Gastroesophageal sphincter (tissue), 4 donors: Measurements from ENCODE around the gene ANO2. TPM values are rescaled to one million over a fixed set of nuclear protein-coding genes. Genes with fewer than 3 reads are reported as not detected.

Experiments used
- ATAC-seq: fragments of 150-250 bp; one replicate; pipeline ENCODE4 v1.9.1; 2016; ENCODE audit warnings: mild to moderate bottlenecking, moderate library complexity
- H3K27ac ChIP-seq, 4 donors: fragments of 200-600 bp; sonication (generic) in 3 of 4; 1 replicate in 3 of 4; 2 replicates in 1 of 4; pipeline ENCODE4 v1.5.1; 2016 to 2019
- H3K27me3 ChIP-seq: fragments of 200-600 bp; sonication (generic); one replicate; pipeline ENCODE4 v1.5.1; 2019
- H3K36me3 ChIP-seq, 2 donors: fragments of 200-600 bp; sonication (generic); one replicate each; pipeline ENCODE4 v1.5.1; 2019; ENCODE audit warnings: control low read depth in 1 of 2
- H3K4me1 ChIP-seq, 3 donors: fragments of 200-600 bp; sonication (generic); 1 replicate in 2 of 3; 2 replicates in 1 of 3; pipeline ENCODE4 v1.5.1; 2016 to 2019; ENCODE audit warnings: control low read depth in 2 of 3
- H3K4me3 ChIP-seq, 2 donors: fragments of 200-600 bp; sonication (generic); one replicate each; pipeline ENCODE4 v1.5.1; 2019; ENCODE audit warnings: mild to moderate bottlenecking in 1 of 2, moderate library complexity in 1 of 2
- H3K9me3 ChIP-seq, 3 donors: fragments of 200-600 bp; sonication (generic); one replicate each; pipeline ENCODE4 v1.5.1; 2017 to 2019; ENCODE audit warnings: control low read depth in 2 of 3
- EP300 ChIP-seq: sonication (generic); formaldehyde crosslinking; IDR thresholded peaks from one replicate; pipeline ENCODE4 v1.6.1; 2017; ENCODE audit warnings: antibody characterized with exemption, mild to moderate bottlenecking
- POLR2A ChIP-seq, 2 donors: fragments of 450-650 bp; IDR thresholded peaks; one replicate each; pipeline ENCODE4 v1.6.1; 2017; ENCODE audit warnings: antibody characterized with exemption in 2 of 2, mild to moderate bottlenecking in 2 of 2, moderate library complexity in 1 of 2
- POLR2AphosphoS5 ChIP-seq: sonication (generic); formaldehyde crosslinking; IDR thresholded peaks from one replicate; pipeline ENCODE4 v1.6.1; 2017; ENCODE audit warnings: antibody characterized with exemption
- WGBS, 2 donors: methylation state at CpG; one replicate each; pipeline ENCODE4 v1.1.5; 2018; ENCODE audit warnings: low coverage in 1 of 2; 5-methylcytosine and 5-hydroxymethylcytosine counted together
- total RNA-seq, 4 donors: library from RNA; depleted of rRNA; stranded (reverse); fragments of >200 nt; gene quantifications; one replicate each; pipeline ENCODE4 v1.1.0, GENCODE V29; 2016
- TF ChIP-seq, protein P1 (sequence below), 4 experiments: fragments of 200-600 bp in 2 of 4; fragments of 450-650 bp in 2 of 4; sonication (generic) in 1 of 4; IDR thresholded peaks; one replicate each; pipeline ENCODE4 v1.5.1; 2017 to 2019; ENCODE audit warnings: antibody characterized with exemption in 4 of 4, mild to moderate bottlenecking in 2 of 4, moderate library complexity in 2 of 4

ANO2 gene
- total RNA-seq, 4 donors from 2014 or later, result 3.1 to 10.9 (median 6.7) TPM

DNA sequence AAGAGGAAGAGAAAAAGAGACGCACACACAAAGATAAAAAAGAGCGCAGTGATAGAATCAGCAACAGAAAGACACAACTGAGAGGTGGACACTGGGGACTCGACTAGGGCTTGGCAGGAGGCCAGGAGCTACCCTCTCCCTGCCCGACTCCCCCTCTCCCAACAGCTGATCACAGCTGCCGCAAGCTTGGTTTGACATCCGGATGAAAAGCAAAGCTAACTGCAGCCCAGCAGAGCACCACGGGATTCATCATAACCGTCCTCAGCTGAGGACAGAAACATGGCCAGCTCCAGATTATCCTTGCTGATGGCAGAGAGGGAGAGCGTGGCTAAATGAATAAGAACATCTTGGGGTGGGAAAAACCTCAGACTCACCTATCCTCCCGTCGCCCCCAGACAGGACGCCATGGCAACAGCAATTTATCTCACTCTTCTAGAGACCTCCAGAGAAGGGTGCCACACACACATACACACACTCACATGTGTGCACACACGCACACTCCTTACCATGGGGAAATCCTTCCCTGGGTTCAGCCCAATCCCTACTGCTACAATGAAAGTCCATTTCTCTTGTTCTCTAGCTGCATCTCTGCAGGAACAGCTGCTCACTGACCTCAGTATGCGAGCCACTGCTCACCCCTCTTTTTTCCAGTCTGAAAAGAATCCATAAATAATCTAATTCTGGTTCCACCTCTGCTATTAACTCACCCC, 377.9 kb downstream of the ANO2 start:
- H3K27ac ChIP-seq, result no peak overlapping the region
- no peak for TF ChIP-seq POLR2A (IDR thresholded peaks at IDR 0.05)
- TF ChIP-seq POLR2AphosphoS5, result no peak
- TF ChIP-seq, protein P1, sequence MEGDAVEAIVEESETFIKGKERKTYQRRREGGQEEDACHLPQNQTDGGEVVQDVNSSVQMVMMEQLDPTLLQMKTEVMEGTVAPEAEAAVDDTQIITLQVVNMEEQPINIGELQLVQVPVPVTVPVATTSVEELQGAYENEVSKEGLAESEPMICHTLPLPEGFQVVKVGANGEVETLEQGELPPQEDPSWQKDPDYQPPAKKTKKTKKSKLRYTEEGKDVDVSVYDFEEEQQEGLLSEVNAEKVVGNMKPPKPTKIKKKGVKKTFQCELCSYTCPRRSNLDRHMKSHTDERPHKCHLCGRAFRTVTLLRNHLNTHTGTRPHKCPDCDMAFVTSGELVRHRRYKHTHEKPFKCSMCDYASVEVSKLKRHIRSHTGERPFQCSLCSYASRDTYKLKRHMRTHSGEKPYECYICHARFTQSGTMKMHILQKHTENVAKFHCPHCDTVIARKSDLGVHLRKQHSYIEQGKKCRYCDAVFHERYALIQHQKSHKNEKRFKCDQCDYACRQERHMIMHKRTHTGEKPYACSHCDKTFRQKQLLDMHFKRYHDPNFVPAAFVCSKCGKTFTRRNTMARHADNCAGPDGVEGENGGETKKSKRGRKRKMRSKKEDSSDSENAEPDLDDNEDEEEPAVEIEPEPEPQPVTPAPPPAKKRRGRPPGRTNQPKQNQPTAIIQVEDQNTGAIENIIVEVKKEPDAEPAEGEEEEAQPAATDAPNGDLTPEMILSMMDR (IDR thresholded peaks at IDR 0.05), result no peak
- TF ChIP-seq EP300, result no peak
- 20 to 39% methylated on average over 7 to 9 of the region's 14 CpGs for WGBS, 2 donors
- ATAC-seq, result no peak
- no peaks in the 10 kb centered on the region for H3K36me3 ChIP-seq
- peaks cover 0 to 12% (median 0%) of the 10 kb centered on the region in 3 donors for H3K4me1 ChIP-seq
- H3K4me3 ChIP-seq, result no peak overlapping the region
- H3K9me3 ChIP-seq, result no peaks in the 10 kb centered on the region
- H3K27me3 ChIP-seq, result peaks cover 29% of the 10 kb centered on the region

DNA sequence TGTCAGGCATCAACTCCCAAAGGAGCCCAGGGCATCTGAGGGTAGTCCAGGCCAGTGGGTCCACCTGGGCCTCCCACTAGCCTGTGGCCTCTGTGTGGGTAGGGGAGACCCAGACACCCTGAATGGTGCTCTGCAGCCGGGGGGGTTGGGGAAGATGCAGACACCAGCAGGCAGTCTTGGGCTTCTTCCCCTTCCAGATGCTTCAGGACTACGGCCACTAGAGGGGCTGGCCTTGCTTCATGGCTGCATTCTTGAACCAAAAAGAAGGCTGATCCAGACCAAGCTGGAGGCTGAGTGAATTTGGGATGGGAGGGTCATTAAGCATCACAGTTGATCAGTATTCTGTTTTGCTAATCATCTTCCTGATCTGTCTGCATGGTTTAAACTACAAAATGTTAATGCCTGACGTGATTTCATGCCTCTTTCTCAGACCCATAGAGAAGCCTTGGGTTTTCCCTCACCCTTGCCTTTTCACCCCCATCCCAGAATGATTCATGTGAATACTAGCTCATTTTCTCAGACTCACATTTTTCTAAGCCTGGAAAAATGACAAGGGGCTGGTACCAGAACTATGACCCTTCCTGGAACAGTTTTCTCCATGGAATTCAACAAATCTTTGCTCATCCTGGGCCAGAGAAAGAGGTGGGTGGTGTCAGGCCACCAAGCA, 379.0 kb downstream of the ANO2 start:
- Histone ChIP-seq H3K4me3 (no peak overlapping the region), H3K36me3 (no peaks in the 10 kb centered on the region), H3K4me1 (peaks cover 0 to 12% (median 0%) of the 10 kb centered on the region in 3 donors), H3K9me3 (no peaks in the 10 kb centered on the region), H3K27ac (no peak overlapping the region), H3K27me3 (peaks cover 29% of the 10 kb centered on the region)
- ATAC-seq, result no peak
- TF ChIP-seq, protein P1 (IDR thresholded peaks at IDR 0.05), result no peak
- no peak for TF ChIP-seq POLR2AphosphoS5
- no peak for TF ChIP-seq EP300
- no peak for TF ChIP-seq POLR2A (IDR thresholded peaks at IDR 0.05)
- 50 to 73% methylated on average over 1 of the region's 3 CpGs for WGBS, 2 donors

DNA sequence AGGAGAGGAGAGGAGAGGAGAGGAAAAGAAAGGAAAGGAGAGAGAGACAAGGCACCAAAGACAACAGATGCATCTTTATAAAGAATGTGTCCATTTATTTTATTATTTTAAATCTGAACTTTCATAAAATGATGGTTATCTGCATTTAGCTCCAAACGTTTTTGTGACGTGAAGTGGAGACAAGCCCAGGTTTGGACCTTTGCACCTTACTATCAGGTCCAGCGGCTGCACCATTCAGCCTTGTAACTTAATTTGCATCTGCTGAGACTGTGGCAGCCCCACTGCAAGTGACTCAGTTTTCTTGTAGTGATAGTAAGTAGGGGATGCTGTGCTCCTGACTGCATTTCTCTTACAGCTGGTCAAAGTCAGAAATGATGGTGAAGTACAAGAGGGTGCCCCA, 382.5 kb downstream of the ANO2 start:
- no peaks in the 10 kb centered on the region for H3K36me3 ChIP-seq
- H3K27me3 ChIP-seq, result peaks cover 17% of the 10 kb centered on the region
- H3K9me3 ChIP-seq, result no peaks in the 10 kb centered on the region
- no peak overlapping the region for H3K4me3 ChIP-seq
- WGBS, 2 donors, result 90 to 92% methylated on average over 2 to 3 of the region's 3 CpGs
- H3K27ac ChIP-seq, result no peak overlapping the region
- peaks cover 0 to 10% (median 0%) of the 10 kb centered on the region in 3 donors for H3K4me1 ChIP-seq
- no peak for TF ChIP-seq EP300
- TF ChIP-seq POLR2AphosphoS5, result no peak
- TF ChIP-seq, protein P1 (IDR thresholded peaks at IDR 0.05), result no peak
- no peak for TF ChIP-seq POLR2A (IDR thresholded peaks at IDR 0.05)
- ATAC-seq, result no peak

DNA sequence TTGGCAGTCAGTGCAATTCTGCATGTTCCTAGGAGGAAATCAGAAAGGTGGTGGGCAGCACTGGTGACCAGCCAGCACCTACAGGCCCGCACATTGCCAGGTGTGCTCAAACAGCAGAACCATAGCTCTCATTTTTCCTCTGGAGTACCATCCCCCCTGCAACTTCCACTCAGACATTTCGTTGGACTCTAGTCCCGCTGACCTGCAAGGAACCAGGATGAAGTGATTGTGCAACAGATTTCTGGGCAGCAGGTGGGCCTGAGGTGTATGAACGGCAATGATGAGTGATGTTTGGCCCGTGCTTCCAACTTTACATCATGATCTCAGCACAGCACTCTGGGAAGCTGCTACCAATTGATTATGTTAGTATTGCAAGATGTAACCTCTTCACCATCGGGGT, 383.2 kb downstream of the ANO2 start:
- no peak overlapping the region for H3K27ac ChIP-seq
- no peak for ATAC-seq
- H3K27me3 ChIP-seq, result peaks cover 17% of the 10 kb centered on the region
- no peak overlapping the region for H3K4me3 ChIP-seq
- H3K36me3 ChIP-seq, result no peaks in the 10 kb centered on the region
- H3K9me3 ChIP-seq, result no peaks in the 10 kb centered on the region
- TF ChIP-seq EP300 (no peak), POLR2AphosphoS5 (no peak), POLR2A (IDR thresholded peaks at IDR 0.05) (no peak)
- TF ChIP-seq, protein P1 (IDR thresholded peaks at IDR 0.05), result no peak
- H3K4me1 ChIP-seq, result peaks cover 0 to 3% (median 0%) of the 10 kb centered on the region in 3 donors
- WGBS, 2 donors, result 90 to 100% methylated on average over 2 to 4 of the region's 6 CpGs

DNA sequence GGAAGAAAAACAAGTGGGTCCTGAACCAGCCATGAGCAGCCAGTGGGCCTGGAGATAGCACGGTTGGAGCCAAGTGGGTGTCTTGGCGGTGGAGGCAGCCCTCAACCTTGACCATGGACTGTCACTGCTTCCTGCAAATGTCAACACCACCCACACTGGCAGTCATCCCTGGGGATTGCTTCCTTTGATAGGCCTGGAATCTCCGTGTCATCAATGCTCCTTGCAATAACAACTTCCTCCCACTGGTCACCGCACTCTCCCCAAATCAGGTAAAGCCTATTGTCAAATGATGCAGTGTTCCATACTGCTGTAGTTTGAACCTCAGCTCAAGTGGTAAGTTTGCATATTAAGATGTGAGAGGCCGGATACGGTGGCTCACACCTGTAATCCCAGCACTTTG, 384.0 kb downstream of the ANO2 start:
- Histone ChIP-seq H3K4me3 (no peak overlapping the region), H3K27ac (no peak overlapping the region), H3K36me3 (no peaks in the 10 kb centered on the region), H3K27me3 (peaks cover 14% of the 10 kb centered on the region), H3K9me3 (peaks cover 0 to 3% (median 0%) of the 10 kb centered on the region in 3 donors), H3K4me1 (no peaks in the 10 kb centered on the region)
- TF ChIP-seq, protein P1 (IDR thresholded peaks at IDR 0.05), result no peak
- no peak for TF ChIP-seq POLR2A (IDR thresholded peaks at IDR 0.05)
- no peak for TF ChIP-seq EP300
- TF ChIP-seq POLR2AphosphoS5, result no peak
- 65% methylated on average over 4 of the region's 6 CpGs; no CpG with 5 or more reads in 1 of the 2 donors for WGBS, 2 donors
- ATAC-seq, result no peak
